ENCODE data around the gene CCSAP. TPM values are rescaled to one million over a fixed set of nuclear protein-coding genes. Genes with fewer than 3 reads are reported as not detected.

Gene CCSAP
- total and polyA plus RNA-seq, 2 of the 13 experiments (the other 11 are each of a cell fraction or from before 2014, with no cell fraction given): 3.7 to 9.0 TPM

DNA sequence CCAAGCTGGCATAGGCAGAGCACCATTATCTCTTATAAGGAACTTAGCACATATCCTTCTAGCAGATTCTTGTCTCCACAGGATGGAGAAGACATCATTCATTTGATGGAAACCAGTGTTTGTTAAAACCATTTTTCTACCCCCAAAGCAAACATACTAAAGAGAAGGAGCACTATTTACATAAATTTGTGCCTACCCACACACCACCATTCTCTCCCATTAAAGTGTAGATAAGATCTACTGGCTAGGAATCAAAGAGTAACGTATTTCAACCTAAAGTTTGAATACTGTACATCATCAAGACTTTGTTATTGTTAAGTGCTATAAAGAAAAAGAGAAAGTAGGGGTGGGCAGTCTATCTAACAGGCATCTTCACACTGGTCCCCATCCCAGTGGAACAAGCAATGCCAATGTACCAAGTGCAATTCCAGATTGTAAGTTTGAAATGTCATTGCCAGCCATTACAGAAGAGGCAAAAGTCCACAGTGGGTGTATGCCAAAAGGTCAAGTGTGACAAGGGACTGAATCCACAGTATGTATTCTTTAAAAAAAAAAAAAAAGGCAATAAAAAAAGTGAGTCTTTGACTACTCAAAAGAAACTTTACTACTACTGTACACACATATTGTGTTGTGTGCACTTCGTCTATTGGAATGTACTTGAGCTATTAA lies 18.8 kb downstream of the CCSAP start:
- in situ Hi-C loops (cut with HindIII; ENCODE audit: extremely low pct_ligation_motif_present, low pct_unique_long_range_greater_than_20kb): no loop called here
- WGBS (ENCODE audit: low lambda C conversion rate): 89% methylated on average over 2 of the region's 2 CpGs
- H3K9me3 ChIP-seq (ENCODE audit: low read length): no peaks in the 10 kb centered on the region
- H3K4me2 ChIP-seq (ENCODE audit: low read depth, low read length): no peak overlapping the region
- FAIRE-seq (no peak), DNase-seq (ENCODE audit: low spot score) (no peak), ATAC-seq (no peak)
- H3K9ac ChIP-seq (ENCODE audit: insufficient read depth, low read depth, low read length): no peak overlapping the region
- CTCF ChIA-PET (ENCODE audit: low intra/inter-chr PET ratio, low total read pairs): no interaction called here
- H4K20me1 ChIP-seq (ENCODE audit: insufficient read depth, low read length): no peaks in the 10 kb centered on the region
- intact Hi-C loops (cut with micrococcal nuclease; ENCODE audit: unreplicated experiment): no loop called here
- H3K79me2 ChIP-seq (ENCODE audit: insufficient read depth, low read length): no peaks in the 10 kb centered on the region
- peaks cover 19% of the 10 kb centered on the region for H3K4me1 ChIP-seq (ENCODE audit: insufficient read depth, low read length)
- no peak overlapping the region for H3K4me3 ChIP-seq (replicated peaks in 1 of 3; ENCODE audit: insufficient read depth in 1 of 3, low read depth in 2 of 3, low read length in 3 of 3)
- TF ChIP-seq GFI1 (CRISPR knock-in tag; IDR thresholded peaks at IDR 0.05; ENCODE audit: borderline replicate concordance): no peak
- TF ChIP-seq ZSCAN9 (CRISPR knock-in tag; IDR thresholded peaks at IDR 0.05; ENCODE audit: borderline replicate concordance): no peak
- no peak for TF ChIP-seq ZNF556 (CRISPR knock-in tag; IDR thresholded peaks at IDR 0.05; ENCODE audit: borderline replicate concordance)
- no peak for TF ChIP-seq YY1 (IDR thresholded peaks at IDR 0.05; ENCODE audit: insufficient read depth, insufficient replicate concordance, low read depth, low read length)
- TF ChIP-seq BCLAF1 (IDR thresholded peaks at IDR 0.05): no peak
- BruUV-seq (replicated peaks): no TSS peak
- POLR2A ChIA-PET: no interaction called here
- peaks cover 2 to 63% of the 10 kb centered on the region in 2 experiments; a peak in 4 of 5 replicates for H3K36me3 ChIP-seq (replicated peaks in 1 of 2; ENCODE audit: control insufficient read depth in 1 of 2, insufficient read depth in 2 of 2, low read length in 2 of 2)
- no peak overlapping the region for H2AFZ ChIP-seq (ENCODE audit: low read length)
- no peak overlapping the region for H3K27ac ChIP-seq (ENCODE audit: extremely low read length, insufficient read depth, low read length)
- H3K27me3 ChIP-seq (ENCODE audit: control insufficient read depth in 1 of 2, insufficient read depth in 2 of 2, low read length in 2 of 2): no peaks in the 10 kb centered on the region
